ENCODE measurements around the gene PARD6B. TPM values are rescaled to one million over a fixed set of nuclear protein-coding genes. Genes with fewer than 3 reads are reported as not detected.

PARD6B gene
- total RNA-seq, 1 donor from 2014 or later = 32.5 TPM

GRCh38 chr20:50744143-50744792 lies 12.9 kb downstream of the PARD6B start:
- Histone ChIP-seq H3K36me3 (peaks cover 10% of the 10 kb centered on the region), H3K27me3 (ENCODE audit: low read depth) (no peaks in the 10 kb centered on the region), H3K4me3 (no peak overlapping the region), H3K27ac (peak overlapping the region; percentile 65), H3K4me1 (peaks cover 38% of the 10 kb centered on the region), H3K9me3 (no peaks in the 10 kb centered on the region)
- ATAC-seq (peak; percentile 79 to 80), DNase-seq (no peak)
- peak; percentile 13 for TF ChIP-seq CTCF (IDR thresholded peaks at IDR 0.05)
- intact Hi-C loops (cut with DNase I) = no loop called here

- ATAC-seq = no peak
- intact Hi-C loops (cut with DNase I) = no loop called here
- Histone ChIP-seq H3K27me3 (ENCODE audit: low read depth) (no peaks in the 10 kb centered on the region), H3K36me3 (peaks cover 17% of the 10 kb centered on the region), H3K4me3 (no peak overlapping the region), H3K4me1 (peaks cover 38% of the 10 kb centered on the region), H3K27ac (no peak overlapping the region), H3K9me3 (no peaks in the 10 kb centered on the region)
- TF ChIP-seq CTCF (IDR thresholded peaks at IDR 0.05) = no peak
- no peak for DNase-seq
Observed at GRCh38 chr20:50745634-50746137, 14.3 kb downstream of the PARD6B start.

- H3K4me3 ChIP-seq = no peak overlapping the region
- ATAC-seq (no peak), DNase-seq (no peak)
- intact Hi-C loops (cut with DNase I) = no loop called here
- no peak overlapping the region for H3K27ac ChIP-seq
- no peak for TF ChIP-seq CTCF (IDR thresholded peaks at IDR 0.05)
- H3K36me3 ChIP-seq = peaks cover 17% of the 10 kb centered on the region
- no peaks in the 10 kb centered on the region for H3K9me3 ChIP-seq
- H3K4me1 ChIP-seq = peaks cover 38% of the 10 kb centered on the region
- H3K27me3 ChIP-seq (ENCODE audit: low read depth) = no peaks in the 10 kb centered on the region
Observed at GRCh38 chr20:50746138-50746940, 15.0 kb downstream of the PARD6B start.

GRCh38 chr20:50747275-50747674 lies 15.9 kb downstream of the PARD6B start:
- Histone ChIP-seq H3K4me3 (no peak overlapping the region), H3K27me3 (ENCODE audit: low read depth) (no peaks in the 10 kb centered on the region), H3K4me1 (peaks cover 28% of the 10 kb centered on the region), H3K36me3 (peaks cover 17% of the 10 kb centered on the region), H3K9me3 (no peaks in the 10 kb centered on the region), H3K27ac (no peak overlapping the region)
- no peak for DNase-seq
- intact Hi-C loops (cut with DNase I) = no loop called here
- ATAC-seq = no peak
- TF ChIP-seq CTCF (IDR thresholded peaks at IDR 0.05) = no peak

GRCh38 chr20:50750145-50750671 lies 18.8 kb downstream of the PARD6B start:
- Histone ChIP-seq H3K4me1 (peaks cover 12% of the 10 kb centered on the region), H3K4me3 (no peak overlapping the region), H3K27ac (no peak overlapping the region), H3K27me3 (ENCODE audit: low read depth) (no peaks in the 10 kb centered on the region), H3K36me3 (peaks cover 17% of the 10 kb centered on the region), H3K9me3 (no peaks in the 10 kb centered on the region)
- TF ChIP-seq CTCF (IDR thresholded peaks at IDR 0.05) = no peak
- intact Hi-C loops (cut with DNase I) = no loop called here
- DNase-seq (no peak), ATAC-seq (no peak)

Data from lower lobe of right lung (tissue), 2 donors.